IMR-90 (cell line): ENCODE data around the gene CPT1A. TPM values are rescaled to one million over a fixed set of nuclear protein-coding genes. Genes with fewer than 3 reads are reported as not detected.

ENCODE experiments used
- ATAC-seq: fragments of 200-7000 bp; cut with Tn5 transposase; 2 replicates; pipeline ENCODE4 v1.9.1; 2020; ENCODE audit warnings: low read depth, mild to moderate bottlenecking, moderate library complexity
- BruUV-seq: library from RNA; stranded (reverse); fragments of 400-500 nt; replicated peaks from 2 replicates; lab custom pipeline; 2021; lab: Mats Ljungman, UMichigan
- CTCF ChIA-PET: fragments of 300-600 bp; formaldehyde crosslinking; extraction: SDS; loops from one replicate; lab custom pipeline; 2021; ENCODE audit warnings: antibody characterized with exemption; lab: Yijun Ruan, JAX
- POLR2A ChIA-PET: fragments of 300-600 bp; sonication (Branson Sonifier 250); formaldehyde crosslinking; loops from one replicate; lab custom pipeline; 2022; ENCODE audit warnings: antibody characterized with exemption; ENCODE audit not compliant: unreplicated experiment; lab: Charles Lee
- DNase-seq: peaks from one replicate; pipeline ENCODE4 v3.0.0; 2013
- H2AFZ ChIP-seq: replicated peaks from 2 replicates; pipeline ENCODE3; 2013; ENCODE audit warnings: low read length, mild to moderate bottlenecking; ENCODE audit not compliant: poor library complexity
- H2AK5ac ChIP-seq: 2 replicates; pipeline ENCODE4 v1.6.1; 2013; ENCODE audit warnings: low read depth, low read length, inconsistent platforms
- H2AK9ac ChIP-seq: replicated peaks from 2 replicates; pipeline ENCODE3; 2013; ENCODE audit warnings: mild to moderate bottlenecking, low read depth, low read length, moderate library complexity; ENCODE audit not compliant: poor library complexity
- H2BK120ac ChIP-seq: 2 replicates; pipeline ENCODE4 v1.6.1; 2013; ENCODE audit warnings: low read depth, low read length, inconsistent platforms
- H2BK15ac ChIP-seq: 3 replicates; pipeline ENCODE4 v1.6.1; 2013; ENCODE audit warnings: low read depth, low read length, inconsistent platforms
- H2BK20ac ChIP-seq: 2 replicates; pipeline ENCODE4 v1.6.1; 2013; ENCODE audit warnings: low read depth, mild to moderate bottlenecking, inconsistent platforms, low read length, moderate library complexity
- H2BK5ac ChIP-seq: 2 replicates; pipeline ENCODE4 v1.6.1; 2013; ENCODE audit warnings: mild to moderate bottlenecking, low read depth, low read length, inconsistent platforms; ENCODE audit not compliant: poor library complexity, severe bottlenecking
- H3K14ac ChIP-seq: replicated peaks from 2 replicates; pipeline ENCODE4 v1.6.1; 2013; ENCODE audit warnings: low read depth, low read length, inconsistent platforms
- H3K18ac ChIP-seq: 2 replicates; pipeline ENCODE4 v1.6.1; 2013; ENCODE audit warnings: low read depth, low read length, control low read depth
- H3K23ac ChIP-seq: 2 replicates; pipeline ENCODE4 v1.6.1; 2013; ENCODE audit warnings: low read depth, low read length, inconsistent platforms
- H3K27ac ChIP-seq: 2 replicates; pipeline ENCODE4 v1.5.1; 2013; ENCODE audit warnings: mild to moderate bottlenecking, control low read depth, low read length; ENCODE audit not compliant: insufficient read depth
- H3K27me3 ChIP-seq: 2 replicates; pipeline ENCODE4 v1.6.1; 2013; ENCODE audit warnings: low read length; ENCODE audit not compliant: control insufficient read depth, insufficient read depth
- H3K36me3 ChIP-seq: 2 replicates; pipeline ENCODE4 v1.6.1; 2013; ENCODE audit warnings: low read length, mixed read lengths; ENCODE audit not compliant: control insufficient read depth, insufficient read depth
- H3K4ac ChIP-seq: 2 replicates; pipeline ENCODE4 v1.6.1; 2013; ENCODE audit warnings: low read depth, low read length, inconsistent platforms
- H3K4me1 ChIP-seq: 2 replicates; pipeline ENCODE4 v1.6.1; 2013; ENCODE audit warnings: low read length, mixed read lengths; ENCODE audit not compliant: control insufficient read depth, insufficient read depth
- H3K4me2 ChIP-seq: 2 replicates; pipeline ENCODE4 v1.6.1; 2013; ENCODE audit warnings: low read depth, mild to moderate bottlenecking, control low read depth, low read length, moderate library complexity
- H3K4me3 ChIP-seq: 2 replicates; pipeline ENCODE4 v1.5.1; 2013; ENCODE audit warnings: low read depth, mild to moderate bottlenecking, control low read depth, low read length, moderate library complexity; ENCODE audit not compliant: insufficient read depth
- H3K56ac ChIP-seq: 2 replicates; pipeline ENCODE4 v1.6.1; 2013; ENCODE audit warnings: low read length, inconsistent platforms; ENCODE audit not compliant: insufficient read depth; ENCODE audit errors: extremely low read depth
- H3K79me1 ChIP-seq, 2 experiments: 2 replicates each; pipeline ENCODE4 v1.6.1; 2013; ENCODE audit warnings: low read length in 2 of 2, inconsistent platforms in 1 of 2, low read depth in 1 of 2
- H3K9ac ChIP-seq: 2 replicates; pipeline ENCODE4 v1.6.1; 2013; ENCODE audit warnings: low read depth, low read length, control low read depth
- H3K9me1 ChIP-seq: 2 replicates; pipeline ENCODE4 v1.6.1; 2013; ENCODE audit warnings: low read length, inconsistent platforms; ENCODE audit not compliant: insufficient read depth
- H3K9me3 ChIP-seq: 2 replicates; pipeline ENCODE4 v1.6.1; 2013; ENCODE audit warnings: low read length; ENCODE audit not compliant: control insufficient read depth, insufficient read depth
- H4K20me1 ChIP-seq: 2 replicates; pipeline ENCODE4 v1.6.1; 2013; ENCODE audit warnings: low read length, inconsistent platforms; ENCODE audit not compliant: insufficient read depth
- H4K5ac ChIP-seq: 2 replicates; pipeline ENCODE4 v1.6.1; 2013; ENCODE audit warnings: mild to moderate bottlenecking, low read depth, low read length, control low read depth
- H4K8ac ChIP-seq, 2 experiments: 2 replicates each; pipeline ENCODE4 v1.6.1; 2013; ENCODE audit warnings: low read depth in 2 of 2, low read length in 2 of 2, control low read depth in 1 of 2, inconsistent platforms in 1 of 2
- H4K91ac ChIP-seq: 2 replicates; pipeline ENCODE4 v1.6.1; 2013; ENCODE audit warnings: low read depth, low read length, inconsistent platforms; ENCODE audit not compliant: insufficient read depth
- BHLHE40 ChIP-seq: fragments of 150-350 bp; IDR thresholded peaks from 2 replicates; pipeline ENCODE4 v1.6.1; 2016; ENCODE audit warnings: mild to moderate bottlenecking, low read depth, low read length
- CEBPB ChIP-seq: IDR thresholded peaks from 2 replicates; pipeline ENCODE4 v1.6.1; 2012; ENCODE audit warnings: low read depth, low read length, improper control_type of control experiment
- CHD1 ChIP-seq: IDR thresholded peaks from 2 replicates; pipeline ENCODE4 v1.6.1; 2012; ENCODE audit warnings: low read depth, low read length, improper control_type of control experiment
- CTCF ChIP-seq: conservative IDR thresholded peaks from 2 replicates; pipeline ENCODE4 v1.5.1; 2012; ENCODE audit warnings: mild to moderate bottlenecking, low read depth, low read length, improper control_type of control experiment
- MAZ ChIP-seq: IDR thresholded peaks from 2 replicates; pipeline ENCODE4 v1.6.1; 2012; ENCODE audit warnings: low read depth, mild to moderate bottlenecking, low read length, improper control_type of control experiment, moderate library complexity, borderline replicate concordance
- MXI1 ChIP-seq: IDR thresholded peaks from 2 replicates; pipeline ENCODE4 v1.6.1; 2012; ENCODE audit warnings: low read depth, mild to moderate bottlenecking, low read length, moderate library complexity, borderline replicate concordance
- NFE2L2 ChIP-seq: fragments of 150-350 bp; IDR thresholded peaks from 2 replicates; pipeline ENCODE4 v1.6.1; 2016; ENCODE audit warnings: low read depth, mild to moderate bottlenecking, low read length
- RAD21 ChIP-seq: IDR thresholded peaks from 2 replicates; pipeline ENCODE4 v1.6.1; 2012; ENCODE audit warnings: low read length, improper control_type of control experiment
- RFX5 ChIP-seq: IDR thresholded peaks from 2 replicates; pipeline ENCODE4 v1.8.0; 2012; ENCODE audit warnings: low read depth, mild to moderate bottlenecking, low read length, moderate library complexity
- SMC3 ChIP-seq: fragments of 150-350 bp; IDR thresholded peaks from 2 replicates; pipeline ENCODE4 v1.6.1; 2016; ENCODE audit warnings: low read depth, mild to moderate bottlenecking, antibody characterized with exemption, low read length, moderate library complexity
- WGBS, 2 experiments: methylation state at CpG; one replicate each; pipeline versions ENCODE4 v1.1.5 to v1.1.7; 2013; ENCODE audit warnings: missing lambda C conversion rate in 2 of 2; ENCODE audit not compliant: insufficient read length in 1 of 2; ENCODE audit errors: extremely low coverage in 2 of 2; 5-methylcytosine and 5-hydroxymethylcytosine counted together
- dilution Hi-C: fragments of 300-500 bp; cut with HindIII; formaldehyde crosslinking; loops from one replicate; pipeline ENCODE4 v1.14.3; 2018; ENCODE audit warnings: low sequenced_read_pairs; ENCODE audit not compliant: unreplicated experiment
- in situ Hi-C: fragments of 300-500 bp; cut with MboI; formaldehyde crosslinking; loops from 3 replicates; pipeline ENCODE4 v1.14.3; 2019; ENCODE audit warnings: low sequenced_read_pairs, inconsistent platforms, mixed read lengths
- intact Hi-C: fragments of 100-400 bp; cut with micrococcal nuclease; formaldehyde crosslinking; loops from 2 replicates; pipeline ENCODE4 v1.10.0; 2022
- polyA plus RNA-seq, 3 experiments: library from polyadenylated mRNA; depleted of rRNA; stranded (reverse); fragments of >200 nt; gene quantifications; 2 replicates each; pipeline ENCODE4 v1.2.3, GENCODE V29; 2012; ENCODE audit warnings: low replicate concordance in 1 of 3
- total RNA-seq: library from RNA; depleted of rRNA; stranded (reverse); fragments of >200 nt; gene quantifications from 2 replicates; pipeline ENCODE4 v1.2.3, GENCODE V29; 2012
- TF ChIP-seq, protein P1 (sequence below): fragments of 150-350 bp; IDR thresholded peaks from 2 replicates; pipeline ENCODE4 v1.6.1; 2017; ENCODE audit warnings: mild to moderate bottlenecking, antibody characterized with exemption, low read length, low read depth
- TF ChIP-seq, protein P2 (sequence below): fragments of 150-350 bp; IDR thresholded peaks from 2 replicates; pipeline ENCODE4 v1.6.1; 2016; ENCODE audit warnings: low read depth, mild to moderate bottlenecking, low read length, moderate library complexity, borderline replicate concordance

CPT1A gene
- total and polyA plus RNA-seq, 2 of the 4 experiments (the other 2 are of a cell fraction) = 15.4 to 21.3 TPM

DNA sequence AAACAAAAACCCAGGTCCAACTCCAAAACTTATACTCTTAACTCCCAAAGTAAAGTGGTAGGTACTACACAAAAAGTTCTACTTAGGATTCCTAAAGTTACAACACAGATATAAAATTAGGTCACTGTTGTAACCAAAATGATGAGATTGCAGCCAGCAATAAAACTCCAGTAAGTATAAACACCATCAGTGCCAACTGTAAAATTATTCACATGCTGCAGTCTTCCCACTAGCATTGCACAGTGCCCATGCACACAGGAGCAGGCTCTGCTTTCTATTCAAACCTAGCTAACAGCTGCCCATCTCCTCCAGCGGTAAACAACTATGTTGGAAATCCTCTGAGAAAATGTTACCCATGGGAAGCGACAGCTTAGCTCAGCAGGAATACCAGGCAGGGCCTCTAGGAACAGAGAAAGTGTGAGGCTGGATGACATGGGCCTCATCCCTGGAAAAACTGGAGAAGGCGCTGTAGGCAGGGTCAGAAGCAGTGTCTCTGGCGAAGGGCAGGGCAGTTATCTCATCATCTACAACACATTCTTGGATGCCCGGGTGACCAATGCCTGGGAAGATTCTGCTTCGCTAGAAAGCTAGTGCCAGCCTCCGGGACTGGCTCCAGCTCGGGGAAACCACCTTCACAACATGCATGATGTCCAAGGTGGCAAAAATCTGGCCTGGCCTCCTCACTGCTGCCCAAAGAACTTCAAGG is 9.1 kb downstream of the CPT1A start:
- dilution Hi-C loops = no loop called here
- Histone ChIP-seq H4K5ac (no peak overlapping the region), H3K18ac (no peak overlapping the region), H3K27me3 (no peaks in the 10 kb centered on the region), H3K36me3 (peaks cover 13% of the 10 kb centered on the region), H3K56ac (no peak overlapping the region), H3K4me3 (no peak overlapping the region), H3K79me1 (peaks cover 42 to 85% of the 10 kb centered on the region in 2 experiments), H2BK20ac (no peak overlapping the region), H3K23ac (0 out of 2 replicates have a peak overlapping the region, but pooled peaks have one; percentile 16), H3K14ac (no peak overlapping the region), H3K27ac (no peak overlapping the region), H4K91ac (no peak overlapping the region; the same call in 1 of the 2 replicates), H3K9ac (no peak overlapping the region), H3K4ac (no peak overlapping the region), H2AK9ac (no peak overlapping the region), H4K8ac (no peak overlapping the region), H2BK120ac (no peak overlapping the region), H2BK5ac (no peak overlapping the region), H4K20me1 (peaks cover 63% of the 10 kb centered on the region), H2AFZ (no peak overlapping the region), H3K4me1 (peaks cover 8% of the 10 kb centered on the region), H3K4me2 (no peak overlapping the region), H2AK5ac (no peak overlapping the region), H3K9me3 (no peaks in the 10 kb centered on the region), H2BK15ac (no peak overlapping the region), H3K9me1 (peaks cover 21% of the 10 kb centered on the region)
- WGBS, 2 experiments = 72% methylated on average over 3 of the region's 8 CpGs; no CpG with 5 or more reads in 1 of the 2 experiments
- CTCF ChIA-PET = no interaction called here
- no TSS peak for BruUV-seq
- intact Hi-C loops = no loop called here
- POLR2A ChIA-PET = no interaction called here
- in situ Hi-C loops = no loop called here
- ATAC-seq = peak; percentile 57
- TF ChIP-seq RAD21 (no peak), CEBPB (no peak), BHLHE40 (no peak), CHD1 (no peak), MXI1 (no peak), RFX5 (no peak), MAZ (no peak), SMC3 (no peak), CTCF (no peak), NFE2L2 (no peak)
- TF ChIP-seq, protein P1, sequence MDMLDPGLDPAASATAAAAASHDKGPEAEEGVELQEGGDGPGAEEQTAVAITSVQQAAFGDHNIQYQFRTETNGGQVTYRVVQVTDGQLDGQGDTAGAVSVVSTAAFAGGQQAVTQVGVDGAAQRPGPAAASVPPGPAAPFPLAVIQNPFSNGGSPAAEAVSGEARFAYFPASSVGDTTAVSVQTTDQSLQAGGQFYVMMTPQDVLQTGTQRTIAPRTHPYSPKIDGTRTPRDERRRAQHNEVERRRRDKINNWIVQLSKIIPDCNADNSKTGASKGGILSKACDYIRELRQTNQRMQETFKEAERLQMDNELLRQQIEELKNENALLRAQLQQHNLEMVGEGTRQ = no peak
- TF ChIP-seq, protein P2, sequence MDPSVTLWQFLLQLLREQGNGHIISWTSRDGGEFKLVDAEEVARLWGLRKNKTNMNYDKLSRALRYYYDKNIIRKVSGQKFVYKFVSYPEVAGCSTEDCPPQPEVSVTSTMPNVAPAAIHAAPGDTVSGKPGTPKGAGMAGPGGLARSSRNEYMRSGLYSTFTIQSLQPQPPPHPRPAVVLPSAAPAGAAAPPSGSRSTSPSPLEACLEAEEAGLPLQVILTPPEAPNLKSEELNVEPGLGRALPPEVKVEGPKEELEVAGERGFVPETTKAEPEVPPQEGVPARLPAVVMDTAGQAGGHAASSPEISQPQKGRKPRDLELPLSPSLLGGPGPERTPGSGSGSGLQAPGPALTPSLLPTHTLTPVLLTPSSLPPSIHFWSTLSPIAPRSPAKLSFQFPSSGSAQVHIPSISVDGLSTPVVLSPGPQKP = no peak
- DNase-seq = no peak
